Measurements from ENCODE around the gene PCSK4.

DNA sequence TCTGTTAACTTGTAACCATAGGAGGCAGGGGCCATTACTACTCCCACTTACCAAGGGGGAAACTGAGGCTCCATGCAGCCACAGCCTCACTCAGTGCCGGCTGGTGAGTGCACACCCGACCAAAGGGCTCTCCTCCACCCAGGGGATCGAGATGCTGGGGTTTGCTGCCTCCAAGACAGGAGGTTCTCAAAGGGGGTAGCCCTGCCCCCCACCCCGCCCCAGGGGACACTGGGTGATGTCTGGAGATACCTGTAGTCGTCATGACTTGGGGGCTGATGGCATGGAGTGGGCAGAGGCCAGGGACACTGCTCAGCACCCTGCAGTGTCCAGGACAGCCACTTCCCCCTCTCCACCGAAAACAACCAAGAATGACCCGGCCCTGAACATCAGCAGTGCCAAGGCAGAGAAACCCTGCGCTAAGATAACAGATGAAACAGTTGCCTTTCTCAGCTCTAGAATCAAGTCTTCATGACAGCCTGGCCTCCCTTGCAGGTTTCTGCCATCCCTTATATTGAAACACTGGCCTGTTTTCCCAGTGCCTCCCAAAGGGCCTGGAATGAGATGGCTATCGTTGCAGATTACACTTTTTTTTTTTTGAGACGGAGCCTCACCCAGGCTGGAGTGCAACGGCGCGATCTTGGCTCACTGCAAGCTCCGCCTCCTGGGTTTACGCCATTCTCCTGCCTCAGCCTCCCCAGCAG is 4.1 kb upstream of the PCSK4 start:
- TF ChIP-seq, protein P1, sequence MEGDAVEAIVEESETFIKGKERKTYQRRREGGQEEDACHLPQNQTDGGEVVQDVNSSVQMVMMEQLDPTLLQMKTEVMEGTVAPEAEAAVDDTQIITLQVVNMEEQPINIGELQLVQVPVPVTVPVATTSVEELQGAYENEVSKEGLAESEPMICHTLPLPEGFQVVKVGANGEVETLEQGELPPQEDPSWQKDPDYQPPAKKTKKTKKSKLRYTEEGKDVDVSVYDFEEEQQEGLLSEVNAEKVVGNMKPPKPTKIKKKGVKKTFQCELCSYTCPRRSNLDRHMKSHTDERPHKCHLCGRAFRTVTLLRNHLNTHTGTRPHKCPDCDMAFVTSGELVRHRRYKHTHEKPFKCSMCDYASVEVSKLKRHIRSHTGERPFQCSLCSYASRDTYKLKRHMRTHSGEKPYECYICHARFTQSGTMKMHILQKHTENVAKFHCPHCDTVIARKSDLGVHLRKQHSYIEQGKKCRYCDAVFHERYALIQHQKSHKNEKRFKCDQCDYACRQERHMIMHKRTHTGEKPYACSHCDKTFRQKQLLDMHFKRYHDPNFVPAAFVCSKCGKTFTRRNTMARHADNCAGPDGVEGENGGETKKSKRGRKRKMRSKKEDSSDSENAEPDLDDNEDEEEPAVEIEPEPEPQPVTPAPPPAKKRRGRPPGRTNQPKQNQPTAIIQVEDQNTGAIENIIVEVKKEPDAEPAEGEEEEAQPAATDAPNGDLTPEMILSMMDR (IDR thresholded peaks at IDR 0.05): no peak
- TF ChIP-seq SIN3A (IDR thresholded peaks at IDR 0.05; ENCODE audit: borderline replicate concordance, insufficient read depth, low read depth, low read length) (no peak), POLR2AphosphoS5 (IDR thresholded peaks at IDR 0.05; ENCODE audit: low read depth, low read length) (no peak), TCF7L2 (IDR thresholded peaks at IDR 0.05; ENCODE audit: low read depth, low read length) (no peak)

Measured in Panc1 (cell line).